SJCRH30 (cell line): ENCODE data around the gene PAX7. TPM values are rescaled to one million over a fixed set of nuclear protein-coding genes. Genes with fewer than 3 reads are reported as not detected.
"Not testable (repeated sequence)": the region's sequence is repeated elsewhere in the genome, so short reads cannot be mapped to it uniquely, and the experiment has no call there.

Source experiments
- DNase-seq, 2 experiments: peaks; one replicate each; pipeline ENCODE4 v3.0.0-alpha.2; 2015 to 2020
- H3K27ac ChIP-seq: fragments of 250-450 bp; sonication (Bioruptor Pico); 2 replicates; pipeline ENCODE4 v1.5.1; 2020; ENCODE audit warnings: mild to moderate bottlenecking, moderate library complexity
- H3K27me3 ChIP-seq: fragments of 250-450 bp; sonication (Bioruptor Pico); 2 replicates; pipeline ENCODE4 v1.5.1; 2020; ENCODE audit warnings: mild to moderate bottlenecking, moderate library complexity
- H3K36me3 ChIP-seq: fragments of 250-450 bp; sonication (Bioruptor Pico); 2 replicates; pipeline ENCODE4 v1.5.1; 2020; ENCODE audit warnings: mild to moderate bottlenecking, moderate library complexity
- H3K4me1 ChIP-seq: fragments of 250-450 bp; sonication (Bioruptor Pico); 2 replicates; pipeline ENCODE4 v1.5.1; 2020; ENCODE audit warnings: mild to moderate bottlenecking, moderate library complexity
- H3K4me3 ChIP-seq: fragments of 250-450 bp; sonication (Bioruptor Pico); 2 replicates; pipeline ENCODE4 v1.5.1; 2020; ENCODE audit warnings: mild to moderate bottlenecking, moderate library complexity
- H3K9me3 ChIP-seq: fragments of 250-450 bp; sonication (Bioruptor Pico); replicated peaks from 2 replicates; pipeline ENCODE4 v1.5.1; 2020; ENCODE audit warnings: mild to moderate bottlenecking, moderate library complexity
- total RNA-seq: library from RNA; depleted of rRNA; stranded (reverse); fragments of >200 nt; shearing (Covaris generic); gene quantifications from 2 replicates; pipeline ENCODE4 v1.2.3, GENCODE V29; 2014

The PAX7 gene
- total RNA-seq, 1 experiment from 2014 or later: 0.16 TPM

- no peaks in the 10 kb centered on the region for H3K36me3 ChIP-seq
- no peak overlapping the region for H3K27ac ChIP-seq
- no peak overlapping the region for H3K4me3 ChIP-seq
- H3K4me1 ChIP-seq: no peaks in the 10 kb centered on the region
- DNase-seq: no peak
- no peaks in the 10 kb centered on the region for H3K9me3 ChIP-seq
- peaks cover 4% of the 10 kb centered on the region; the same call in 1 of the 2 replicates for H3K27me3 ChIP-seq
Measured at GRCh38 chr1:18743233-18743632, 112.6 kb downstream of the PAX7 start.

GRCh38 chr1:18744381-18744780 is 113.7 kb downstream of the PAX7 start:
- not testable (repeated sequence) for H3K4me1 ChIP-seq, H3K36me3 ChIP-seq, H3K27me3 ChIP-seq, H3K27ac ChIP-seq, H3K4me3 ChIP-seq, DNase-seq, H3K9me3 ChIP-seq

GRCh38 chr1:18746981-18747380 is 116.3 kb downstream of the PAX7 start:
- Histone ChIP-seq H3K4me1 (no peaks in the 10 kb centered on the region; the same call in 1 of the 2 replicates), H3K36me3 (no peaks in the 10 kb centered on the region), H3K27ac (no peak overlapping the region), H3K4me3 (no peak overlapping the region), H3K9me3 (0 out of 2 replicates have a peak, but pooled peaks cover 3% of the 10 kb centered on the region), H3K27me3 (peaks cover 4% of the 10 kb centered on the region; the same call in 1 of the 2 replicates)
- DNase-seq: no peak

- 0 out of 2 replicates have a peak, but pooled peaks cover 3% of the 10 kb centered on the region for H3K9me3 ChIP-seq
- H3K36me3 ChIP-seq: no peaks in the 10 kb centered on the region
- DNase-seq: no peak
- peaks cover 4% of the 10 kb centered on the region; the same call in 1 of the 2 replicates for H3K27me3 ChIP-seq
- no peak overlapping the region for H3K27ac ChIP-seq
- H3K4me1 ChIP-seq: no peaks in the 10 kb centered on the region; the same call in 1 of the 2 replicates
- H3K4me3 ChIP-seq: no peak overlapping the region
Measured at GRCh38 chr1:18747671-18748070, 117.0 kb downstream of the PAX7 start.

GRCh38 chr1:18748435-18748834 is 117.8 kb downstream of the PAX7 start:
- H3K4me3 ChIP-seq: no peak overlapping the region
- no peaks in the 10 kb centered on the region; the same call in 1 of the 2 replicates for H3K4me1 ChIP-seq
- no peak overlapping the region for H3K27ac ChIP-seq
- no peaks in the 10 kb centered on the region for H3K36me3 ChIP-seq
- DNase-seq: no peak
- peaks cover 4% of the 10 kb centered on the region; the same call in 1 of the 2 replicates for H3K27me3 ChIP-seq
- H3K9me3 ChIP-seq: 0 out of 2 replicates have a peak, but pooled peaks cover 3% of the 10 kb centered on the region

GRCh38 chr1:18749569-18749968 is 118.9 kb downstream of the PAX7 start:
- no peak for DNase-seq
- Histone ChIP-seq H3K4me3 (no peak overlapping the region), H3K36me3 (no peaks in the 10 kb centered on the region), H3K4me1 (no peaks in the 10 kb centered on the region; the same call in 1 of the 2 replicates), H3K27me3 (peaks cover 4% of the 10 kb centered on the region; the same call in 1 of the 2 replicates), H3K27ac (no peak overlapping the region), H3K9me3 (peaks cover 9% of the 10 kb centered on the region)

- no peak for DNase-seq
- H3K4me3 ChIP-seq: no peak overlapping the region
- H3K36me3 ChIP-seq: no peaks in the 10 kb centered on the region
- no peaks in the 10 kb centered on the region; the same call in 1 of the 2 replicates for H3K4me1 ChIP-seq
- peaks cover 4% of the 10 kb centered on the region; the same call in 1 of the 2 replicates for H3K27me3 ChIP-seq
- no peak overlapping the region for H3K27ac ChIP-seq
- peaks cover 10% of the 10 kb centered on the region for H3K9me3 ChIP-seq
Measured at GRCh38 chr1:18750600-18750999, 120.0 kb downstream of the PAX7 start.

- Histone ChIP-seq H3K4me1 (no peaks in the 10 kb centered on the region; the same call in 1 of the 2 replicates), H3K27me3 (peaks cover 4% of the 10 kb centered on the region; the same call in 1 of the 2 replicates), H3K4me3 (no peak overlapping the region), H3K36me3 (no peaks in the 10 kb centered on the region), H3K9me3 (peaks cover 10% of the 10 kb centered on the region), H3K27ac (no peak overlapping the region)
- peak in 1 of 2 experiments; percentile 32 for DNase-seq
Measured at GRCh38 chr1:18751425-18751824, 120.8 kb downstream of the PAX7 start.

GRCh38 chr1:18752409-18752808 is 121.8 kb downstream of the PAX7 start:
- Histone ChIP-seq H3K27ac (no peak overlapping the region), H3K4me3 (no peak overlapping the region), H3K4me1 (no peaks in the 10 kb centered on the region; the same call in 1 of the 2 replicates), H3K9me3 (peaks cover 10% of the 10 kb centered on the region), H3K36me3 (no peaks in the 10 kb centered on the region), H3K27me3 (peaks cover 4% of the 10 kb centered on the region; the same call in 1 of the 2 replicates)
- no peak for DNase-seq

- DNase-seq: no peak
- Histone ChIP-seq H3K27me3 (no peaks in the 10 kb centered on the region), H3K36me3 (no peaks in the 10 kb centered on the region), H3K9me3 (no peaks in the 10 kb centered on the region; the same call in none of the 2 replicates), H3K4me1 (peaks cover 28% of the 10 kb centered on the region), H3K27ac (no peak overlapping the region), H3K4me3 (no peak overlapping the region)
Measured at GRCh38 chr1:18760156-18760555, 129.5 kb downstream of the PAX7 start.

GRCh38 chr1:18761948-18762840 is 131.5 kb downstream of the PAX7 start:
- H3K4me1 ChIP-seq: peaks cover 29% of the 10 kb centered on the region
- no peak overlapping the region for H3K4me3 ChIP-seq
- peak overlapping the region; percentile 34; the same call in 1 of the 2 replicates for H3K27ac ChIP-seq
- no peaks in the 10 kb centered on the region; the same call in none of the 2 replicates for H3K9me3 ChIP-seq
- H3K36me3 ChIP-seq: no peaks in the 10 kb centered on the region
- H3K27me3 ChIP-seq: no peaks in the 10 kb centered on the region
- peak; percentile 46 to 61 for DNase-seq

- H3K4me1 ChIP-seq: peaks cover 29% of the 10 kb centered on the region
- peak; percentile 71 to 82 for DNase-seq
- no peak overlapping the region for H3K4me3 ChIP-seq
- no peaks in the 10 kb centered on the region; the same call in 1 of the 2 replicates for H3K9me3 ChIP-seq
- H3K27ac ChIP-seq: peak overlapping the region; percentile 10; the same call in 1 of the 2 replicates
- no peaks in the 10 kb centered on the region for H3K36me3 ChIP-seq
- H3K27me3 ChIP-seq: 0 out of 2 replicates have a peak, but pooled peaks cover 1% of the 10 kb centered on the region
Measured at GRCh38 chr1:18764362-18764761, 133.7 kb downstream of the PAX7 start.

- H3K36me3 ChIP-seq: no peaks in the 10 kb centered on the region
- no peak overlapping the region for H3K4me3 ChIP-seq
- no peak overlapping the region for H3K27ac ChIP-seq
- 0 out of 2 replicates have a peak, but pooled peaks cover 2% of the 10 kb centered on the region for H3K27me3 ChIP-seq
- peaks cover 29% of the 10 kb centered on the region for H3K4me1 ChIP-seq
- H3K9me3 ChIP-seq: no peaks in the 10 kb centered on the region; the same call in 1 of the 2 replicates
- DNase-seq: no peak
Measured at GRCh38 chr1:18765725-18766124, 135.1 kb downstream of the PAX7 start.

GRCh38 chr1:18766328-18766727 is 135.7 kb downstream of the PAX7 start:
- peaks cover 2% of the 10 kb centered on the region; the same call in 1 of the 2 replicates for H3K27me3 ChIP-seq
- DNase-seq: no peak
- H3K4me1 ChIP-seq: peaks cover 29% of the 10 kb centered on the region
- no peaks in the 10 kb centered on the region for H3K36me3 ChIP-seq
- no peaks in the 10 kb centered on the region; the same call in 1 of the 2 replicates for H3K9me3 ChIP-seq
- no peak overlapping the region for H3K27ac ChIP-seq
- H3K4me3 ChIP-seq: no peak overlapping the region

- H3K4me1 ChIP-seq: peaks cover 21% of the 10 kb centered on the region
- H3K27me3 ChIP-seq, H3K27ac ChIP-seq, H3K9me3 ChIP-seq, H3K4me3 ChIP-seq, H3K36me3 ChIP-seq, DNase-seq: not testable (repeated sequence)
Measured at GRCh38 chr1:18767576-18767975, 136.9 kb downstream of the PAX7 start.
